Prostate gland (tissue), 2 donors: Measurements from ENCODE around the gene KAZALD1. TPM values are rescaled to one million over a fixed set of nuclear protein-coding genes. Genes with fewer than 3 reads are reported as not detected.

Experiments used
- DNase-seq: peaks from one replicate; pipeline ENCODE4 v3.0.0-alpha.2; 2019; ENCODE audit warnings: low spot score
- H3K27ac ChIP-seq, 2 donors: fragments of 200-600 bp; sonication (generic); 2 replicates each; pipeline ENCODE4 v1.5.1; 2017 to 2019
- H3K27me3 ChIP-seq: fragments of 200-600 bp; sonication (generic); replicated peaks from 2 replicates; pipeline ENCODE4 v1.5.1; 2019; ENCODE audit not compliant: insufficient read depth
- H3K36me3 ChIP-seq, 2 donors: fragments of 200-600 bp; sonication (generic); 1 replicate in 1 of 2; 2 replicates in 1 of 2; pipeline versions ENCODE4 v1.5.1 to v1.8.1; 2017 to 2019
- H3K4me1 ChIP-seq: fragments of 200-600 bp; sonication (generic); replicated peaks from 2 replicates; pipeline ENCODE4 v1.5.1; 2019
- H3K4me3 ChIP-seq, 2 donors: fragments of 200-600 bp; sonication (generic); 2 replicates each; pipeline ENCODE4 v1.5.1; 2017 to 2019
- H3K9me3 ChIP-seq: fragments of 200-600 bp; sonication (generic); 2 replicates; pipeline ENCODE4 v1.5.1; 2017
- CTCF ChIP-seq, 4 experiments: fragments of 200-600 bp in 2 of 4; fragments of 450-650 bp in 2 of 4; sonication (generic) in 2 of 4; IDR thresholded peaks; 1 replicate in 3 of 4; 2 replicates in 1 of 4; pipeline ENCODE4 v1.5.1; 2016 to 2019; ENCODE audit warnings: antibody characterized with exemption in 4 of 4, mild to moderate bottlenecking in 2 of 4, moderate library complexity in 2 of 4
- POLR2A ChIP-seq: fragments of 450-650 bp; IDR thresholded peaks from one replicate; pipeline ENCODE4 v1.6.1; 2016; ENCODE audit warnings: antibody characterized with exemption, mild to moderate bottlenecking
- POLR2AphosphoS5 ChIP-seq: sonication (generic); formaldehyde crosslinking; IDR thresholded peaks from one replicate; pipeline ENCODE4 v1.6.1; 2017; ENCODE audit warnings: antibody characterized with exemption
- WGBS: methylation state at CpG from one replicate; pipeline ENCODE4 v1.1.5; 2018; 5-methylcytosine and 5-hydroxymethylcytosine counted together
- intact Hi-C: fragments of 100-400 bp; cut with DNase I; formaldehyde crosslinking; loops from one replicate; pipeline ENCODE4 v1.14.2; 2022
- total RNA-seq, 2 donors: library from RNA; depleted of rRNA; stranded (reverse); fragments of >200 nt; gene quantifications; one replicate each; pipeline ENCODE4 v1.1.0, GENCODE V29; 2016

KAZALD1 gene
- total RNA-seq, 2 donors from 2014 or later: 9.8 to 24.4 TPM

GRCh38 chr10:101036726-101037125 is 25.1 kb upstream of the KAZALD1 start:
- no peak overlapping the region for H3K27ac ChIP-seq
- no peak overlapping the region for H3K4me3 ChIP-seq
- no peaks in the 10 kb centered on the region for H3K9me3 ChIP-seq
- TF ChIP-seq POLR2AphosphoS5 (no peak), POLR2A (no peak), CTCF (IDR thresholded peaks at IDR 0.05) (no peak)
- 84% methylated on average over 5 of the region's 7 CpGs for WGBS
- H3K4me1 ChIP-seq: peaks cover 13% of the 10 kb centered on the region
- peaks cover 0 to 4% of the 10 kb centered on the region in 2 donors for H3K36me3 ChIP-seq
- no peaks in the 10 kb centered on the region for H3K27me3 ChIP-seq
- DNase-seq: no peak
- intact Hi-C loops: no loop called here

- no peaks in the 10 kb centered on the region for H3K27me3 ChIP-seq
- no peak for TF ChIP-seq CTCF (IDR thresholded peaks at IDR 0.05)
- TF ChIP-seq POLR2AphosphoS5: no peak
- TF ChIP-seq POLR2A: no peak
These were observed 23.3 kb upstream of the KAZALD1 start for GRCh38 chr10:101038484-101038883.

GRCh38 chr10:101040061-101040460 is 21.7 kb upstream of the KAZALD1 start:
- H3K27ac ChIP-seq: no peak overlapping the region
- H3K36me3 ChIP-seq: peaks cover 0 to 4% of the 10 kb centered on the region in 2 donors
- intact Hi-C loops: loop anchor here (2.0 kb wide), 1 partner anchor 27 kb away; no protein-coding TSS in a partner anchor
- no peak overlapping the region for H3K4me3 ChIP-seq
- H3K27me3 ChIP-seq: no peaks in the 10 kb centered on the region
- no peaks in the 10 kb centered on the region for H3K9me3 ChIP-seq
- WGBS: 82% methylated on average over 3 of the region's 3 CpGs
- peaks cover 7% of the 10 kb centered on the region for H3K4me1 ChIP-seq
- no peak for TF ChIP-seq CTCF (IDR thresholded peaks at IDR 0.05)
- no peak for TF ChIP-seq POLR2AphosphoS5
- TF ChIP-seq POLR2A: no peak
- no peak for DNase-seq

More at GRCh38 chr10:101038484-101038883, 23.3 kb upstream of the KAZALD1 start:
- H3K36me3 ChIP-seq: peaks cover 0 to 4% of the 10 kb centered on the region in 2 donors
- intact Hi-C loops: no loop called here
- no peak for DNase-seq
- H3K9me3 ChIP-seq: no peaks in the 10 kb centered on the region
- WGBS: 63% methylated on average over 5 of the region's 5 CpGs
- H3K4me3 ChIP-seq: no peak overlapping the region
- peaks cover 7% of the 10 kb centered on the region for H3K4me1 ChIP-seq
- no peak overlapping the region for H3K27ac ChIP-seq

GRCh38 chr10:101040851-101041250 is 20.9 kb upstream of the KAZALD1 start:
- TF ChIP-seq POLR2A (no peak), POLR2AphosphoS5 (no peak), CTCF (IDR thresholded peaks at IDR 0.05) (no peak)
- Histone ChIP-seq H3K27ac (no peak overlapping the region), H3K4me3 (no peak overlapping the region), H3K36me3 (no peaks in the 10 kb centered on the region), H3K9me3 (no peaks in the 10 kb centered on the region), H3K27me3 (no peaks in the 10 kb centered on the region), H3K4me1 (peaks cover 7% of the 10 kb centered on the region)
- 30% methylated on average over 2 of the region's 2 CpGs for WGBS
- DNase-seq: no peak
- intact Hi-C loops: loop anchor here (2.0 kb wide), 1 partner anchor 26 kb away; no protein-coding TSS in a partner anchor

- Histone ChIP-seq H3K36me3 (no peaks in the 10 kb centered on the region), H3K4me3 (no peak overlapping the region), H3K27ac (peak overlapping the region in 1 of 2 donors; percentile 82), H3K4me1 (peaks cover 7% of the 10 kb centered on the region), H3K9me3 (no peaks in the 10 kb centered on the region), H3K27me3 (no peaks in the 10 kb centered on the region)
- TF ChIP-seq POLR2AphosphoS5 (peak; percentile 71), CTCF (IDR thresholded peaks at IDR 0.05) (peak; percentile 65 to 84 (median 76)), POLR2A (no peak)
- intact Hi-C loops: loop anchor here (2.0 kb wide), 1 partner anchor 25 kb away; no protein-coding TSS in a partner anchor
- WGBS: 20% methylated on average over 6 of the region's 6 CpGs
- DNase-seq: peak; percentile 85
These were observed 20.5 kb upstream of the KAZALD1 start for GRCh38 chr10:101041252-101041761.
